ENCODE measurements around the gene VPS37C. TPM values are rescaled to one million over a fixed set of nuclear protein-coding genes. Genes with fewer than 3 reads are reported as not detected.

The VPS37C gene
- total RNA-seq, 1 experiment from 2014 or later = 29.9 TPM

DNA sequence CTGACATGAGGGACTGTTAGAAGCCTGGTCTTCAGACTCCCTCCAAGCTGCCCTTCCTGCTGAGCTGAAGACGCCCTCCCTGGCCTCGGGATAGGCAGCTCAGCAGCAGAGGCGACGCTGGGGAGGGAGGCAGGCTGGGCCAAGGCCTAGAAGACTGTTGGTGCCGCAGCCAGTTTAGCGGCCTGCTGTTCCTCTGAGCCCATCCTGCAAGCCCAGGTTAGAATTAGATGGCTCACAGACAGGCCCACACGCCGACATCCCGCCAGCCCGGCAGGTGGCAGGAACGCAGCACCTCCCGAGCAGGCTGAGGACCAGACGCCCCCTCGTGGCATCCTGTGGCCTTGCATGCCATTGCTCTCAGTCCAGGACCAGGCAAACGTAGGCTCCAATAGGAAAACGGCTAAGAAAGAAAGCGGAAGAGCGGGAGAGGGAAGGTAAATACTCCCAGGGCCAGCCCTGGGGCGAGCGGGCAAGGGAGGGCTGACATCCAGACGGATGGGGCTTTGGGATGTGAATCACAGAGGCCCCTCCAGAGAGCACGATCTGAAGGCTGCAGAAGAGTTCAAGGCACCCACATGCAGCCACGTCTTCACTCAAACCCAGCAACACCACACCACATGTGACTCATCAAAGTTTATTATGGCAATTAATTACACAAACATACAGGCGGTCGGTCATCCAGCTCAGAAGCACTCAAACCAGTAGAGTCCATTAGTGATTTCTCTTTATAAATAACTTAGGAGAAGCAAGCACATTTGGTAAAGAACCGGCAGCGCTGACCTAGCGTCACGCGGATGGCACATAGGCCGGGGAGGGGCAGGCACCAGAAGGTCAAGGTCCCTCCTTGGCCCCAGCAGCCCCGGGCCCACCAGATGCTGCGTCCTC is 31.3 kb downstream of the VPS37C start:
- peaks cover 28% of the 10 kb centered on the region for H3K36me3 ChIP-seq
- H3K27ac ChIP-seq = no peak overlapping the region
- H3K9me3 ChIP-seq (replicated peaks) = no peaks in the 10 kb centered on the region
- H3K27me3 ChIP-seq (replicated peaks) = no peaks in the 10 kb centered on the region
- H3K4me1 ChIP-seq (replicated peaks) = peaks cover 15% of the 10 kb centered on the region
- peak; percentile 92 to 93 for DNase-seq (ENCODE audit: low read depth in 1 of 2, low spot score in 2 of 2)
- no peak overlapping the region for H3K4me3 ChIP-seq

GRCh38 chr11:61128947-61129638 is 32.1 kb downstream of the VPS37C start:
- DNase-seq (ENCODE audit: low read depth in 1 of 2, low spot score in 2 of 2) = no peak

DNA sequence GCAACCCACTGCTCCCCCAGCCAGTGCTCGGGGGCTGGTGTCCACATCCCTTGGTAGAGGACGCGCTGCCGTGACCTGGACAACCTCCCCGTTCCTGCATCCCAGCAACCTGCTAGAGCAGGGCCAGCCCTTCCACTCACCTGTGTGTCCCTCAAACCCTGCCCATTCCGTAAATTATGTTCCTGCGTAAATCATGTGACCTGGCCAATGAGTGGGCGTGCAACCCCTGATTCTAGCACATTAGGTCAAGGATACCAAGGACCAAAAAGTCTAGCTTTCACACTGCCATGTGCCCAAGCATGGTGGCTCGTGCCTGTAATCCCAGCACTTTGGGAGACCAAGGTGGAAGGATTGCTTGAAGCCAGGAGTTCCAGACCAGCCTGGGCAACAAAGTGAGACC is 33.2 kb downstream of the VPS37C start:
- H3K27ac ChIP-seq = no peak overlapping the region

More at GRCh38 chr11:61128947-61129638, 32.1 kb downstream of the VPS37C start:
- no peaks in the 10 kb centered on the region for H3K27me3 ChIP-seq (replicated peaks)
- H3K27ac ChIP-seq = no peak overlapping the region
- H3K9me3 ChIP-seq (replicated peaks) = no peaks in the 10 kb centered on the region
- peaks cover 15% of the 10 kb centered on the region for H3K4me1 ChIP-seq (replicated peaks)
- no peak overlapping the region for H3K4me3 ChIP-seq
- H3K36me3 ChIP-seq = peaks cover 24% of the 10 kb centered on the region

GRCh38 chr11:61126256-61126655 is 35.0 kb downstream of the VPS37C start:
- Histone ChIP-seq H3K36me3 (peaks cover 4% of the 10 kb centered on the region; the same call in 1 of the 2 replicates), H3K4me3 (no peak overlapping the region), H3K9me3 (replicated peaks) (no peaks in the 10 kb centered on the region), H3K27me3 (replicated peaks) (no peaks in the 10 kb centered on the region), H3K4me1 (replicated peaks) (peaks cover 15% of the 10 kb centered on the region), H3K27ac (no peak overlapping the region)
- DNase-seq (ENCODE audit: low read depth in 1 of 2, low spot score in 2 of 2) = no peak

More for the DNA sequence above, 33.2 kb downstream of the VPS37C start:
- no peaks in the 10 kb centered on the region for H3K27me3 ChIP-seq (replicated peaks)
- no peak for DNase-seq (ENCODE audit: low read depth in 1 of 2, low spot score in 2 of 2)
- peaks cover 13% of the 10 kb centered on the region for H3K36me3 ChIP-seq
- no peak overlapping the region for H3K4me3 ChIP-seq
- H3K9me3 ChIP-seq (replicated peaks) = no peaks in the 10 kb centered on the region
- peaks cover 15% of the 10 kb centered on the region for H3K4me1 ChIP-seq (replicated peaks)

DNA sequence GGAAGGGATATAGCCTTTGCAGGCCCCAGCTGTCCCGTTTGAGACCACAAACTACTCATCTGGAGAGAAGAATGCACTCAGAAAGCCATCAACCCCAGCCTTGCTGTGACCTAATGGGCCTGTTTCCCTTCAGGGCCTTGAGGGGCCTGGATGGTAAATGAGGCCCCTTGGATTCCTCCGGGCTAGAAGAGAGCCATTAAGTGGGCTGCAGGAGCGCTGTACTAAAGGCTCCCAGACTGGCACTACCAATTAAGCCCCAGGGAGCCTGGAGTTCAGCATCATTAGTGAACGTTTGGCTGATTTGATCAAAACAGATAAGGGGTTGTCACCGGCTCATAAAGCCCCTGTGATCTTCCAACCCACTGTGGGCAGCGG is 35.9 kb downstream of the VPS37C start:
- Histone ChIP-seq H3K4me1 (replicated peaks) (peaks cover 12% of the 10 kb centered on the region), H3K36me3 (no peaks in the 10 kb centered on the region), H3K9me3 (replicated peaks) (no peaks in the 10 kb centered on the region), H3K4me3 (no peak overlapping the region), H3K27ac (no peak overlapping the region), H3K27me3 (replicated peaks) (no peaks in the 10 kb centered on the region)
- DNase-seq (ENCODE audit: low read depth in 1 of 2, low spot score in 2 of 2) = no peak

- Histone ChIP-seq H3K36me3 (no peaks in the 10 kb centered on the region), H3K9me3 (replicated peaks) (no peaks in the 10 kb centered on the region), H3K27ac (no peak overlapping the region), H3K27me3 (replicated peaks) (no peaks in the 10 kb centered on the region), H3K4me3 (no peak overlapping the region), H3K4me1 (replicated peaks) (peaks cover 6% of the 10 kb centered on the region)
- no peak for DNase-seq (ENCODE audit: low read depth in 1 of 2, low spot score in 2 of 2)
Observed at GRCh38 chr11:61124574-61125309, 36.5 kb downstream of the VPS37C start.

DNA sequence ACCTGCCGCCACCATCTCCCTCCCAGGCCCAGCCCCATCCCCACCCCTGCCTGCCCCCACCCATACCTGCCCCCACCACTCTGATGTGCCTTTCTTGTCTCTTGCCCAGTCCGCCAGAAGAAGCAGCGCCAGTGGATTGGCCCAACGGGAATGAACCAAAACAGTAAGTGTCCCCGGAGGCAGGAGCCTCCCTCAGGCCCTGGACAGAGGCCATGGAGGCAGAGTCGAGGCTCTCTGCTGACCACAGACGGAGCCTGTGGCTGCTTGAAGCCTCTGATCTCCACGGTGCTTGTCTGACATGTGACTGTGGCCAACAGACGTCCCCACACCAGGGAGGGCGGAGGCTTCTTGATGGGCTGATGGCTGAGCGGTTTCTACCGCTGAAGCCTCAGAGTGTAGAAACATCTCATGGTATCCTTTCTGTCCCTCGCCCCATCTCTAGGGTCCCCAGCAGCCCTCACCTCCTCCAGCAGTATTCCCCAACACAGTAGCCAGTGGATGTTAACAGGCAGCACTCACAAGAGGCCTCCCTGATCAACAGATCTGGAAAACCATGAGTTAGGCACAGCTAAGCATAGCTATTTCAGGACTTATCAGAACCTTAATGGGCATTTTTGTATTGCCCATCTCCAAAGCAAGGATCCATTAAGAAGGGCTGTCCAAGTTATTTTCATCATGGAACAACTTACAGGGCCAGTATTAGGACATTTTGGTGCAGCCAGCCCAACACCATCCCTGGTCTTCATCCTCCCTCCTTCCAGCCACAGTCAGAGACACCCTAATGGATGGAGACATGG is 37.3 kb downstream of the VPS37C start:
- DNase-seq (ENCODE audit: low read depth in 1 of 2, low spot score in 2 of 2) = no peak
- no peaks in the 10 kb centered on the region for H3K4me1 ChIP-seq (replicated peaks)
- no peak overlapping the region for H3K4me3 ChIP-seq
- H3K27ac ChIP-seq = no peak overlapping the region
- H3K9me3 ChIP-seq (replicated peaks) = no peaks in the 10 kb centered on the region
- no peaks in the 10 kb centered on the region for H3K36me3 ChIP-seq
- H3K27me3 ChIP-seq (replicated peaks) = no peaks in the 10 kb centered on the region

DNA sequence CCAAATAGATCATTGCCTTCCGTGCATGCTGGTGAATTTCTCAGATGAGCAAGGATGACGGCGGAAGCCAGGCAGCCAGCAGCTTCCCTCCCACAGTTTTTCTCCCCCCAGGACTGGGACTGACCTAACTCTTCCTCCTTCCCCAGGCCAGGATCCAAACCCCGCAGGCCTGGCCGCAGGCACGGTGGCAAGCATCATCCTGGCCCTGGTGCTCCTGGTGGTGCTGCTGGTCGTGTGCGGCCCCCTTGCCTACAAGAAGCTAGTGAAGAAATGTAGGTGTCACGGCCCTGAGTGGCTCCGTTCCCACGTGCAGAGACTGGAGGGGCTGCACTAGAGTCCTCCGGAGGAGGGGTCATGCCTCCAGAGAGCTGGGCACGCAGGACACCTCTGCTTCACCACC is 38.5 kb downstream of the VPS37C start:
- H3K36me3 ChIP-seq = no peaks in the 10 kb centered on the region
- H3K27ac ChIP-seq = no peak overlapping the region
- no peak for DNase-seq (ENCODE audit: low read depth in 1 of 2, low spot score in 2 of 2)
- no peaks in the 10 kb centered on the region; the same call in 1 of the 2 replicates for H3K27me3 ChIP-seq (replicated peaks)
- H3K9me3 ChIP-seq (replicated peaks) = no peaks in the 10 kb centered on the region
- no peak overlapping the region for H3K4me3 ChIP-seq
- H3K4me1 ChIP-seq (replicated peaks) = no peaks in the 10 kb centered on the region

GRCh38 chr11:61121917-61122316 is 39.3 kb downstream of the VPS37C start:
- Histone ChIP-seq H3K9me3 (replicated peaks) (no peaks in the 10 kb centered on the region), H3K4me3 (no peak overlapping the region), H3K27me3 (replicated peaks) (no peaks in the 10 kb centered on the region; the same call in none of the 2 replicates), H3K27ac (no peak overlapping the region), H3K4me1 (replicated peaks) (no peaks in the 10 kb centered on the region), H3K36me3 (no peaks in the 10 kb centered on the region)
- DNase-seq (ENCODE audit: low read depth in 1 of 2, low spot score in 2 of 2) = no peak

GRCh38 chr11:61121192-61121831 is 39.9 kb downstream of the VPS37C start:
- no peak overlapping the region for H3K27ac ChIP-seq
- no peaks in the 10 kb centered on the region for H3K4me1 ChIP-seq (replicated peaks)
- no peaks in the 10 kb centered on the region; the same call in none of the 2 replicates for H3K27me3 ChIP-seq (replicated peaks)
- no peaks in the 10 kb centered on the region for H3K36me3 ChIP-seq
- no peak overlapping the region for H3K4me3 ChIP-seq
- no peak for DNase-seq (ENCODE audit: low read depth in 1 of 2, low spot score in 2 of 2)
- H3K9me3 ChIP-seq (replicated peaks) = no peaks in the 10 kb centered on the region

DNA sequence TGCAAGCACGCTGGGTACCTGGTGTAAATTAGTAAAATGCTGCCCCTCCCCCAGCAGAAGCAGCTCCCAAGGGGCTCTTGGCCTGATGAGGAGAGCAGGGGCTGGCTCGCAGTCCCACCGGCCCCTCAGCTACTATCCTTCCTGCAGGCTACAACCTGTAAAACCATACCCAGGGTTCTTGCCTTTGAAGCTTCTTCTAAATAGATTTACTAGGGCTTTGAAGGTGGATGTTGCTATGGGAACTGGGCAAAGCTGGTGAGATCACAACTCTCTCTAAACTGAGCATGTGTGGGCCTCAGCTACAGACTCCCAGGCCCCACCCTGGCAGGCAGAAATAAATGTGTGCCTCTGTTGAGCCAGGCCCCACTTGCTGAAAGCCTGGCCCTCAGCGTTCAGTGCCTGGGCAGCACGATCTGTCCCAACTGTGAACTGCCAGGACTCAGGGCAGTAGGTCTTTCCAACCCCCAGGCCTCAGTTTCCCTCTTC is 40.5 kb downstream of the VPS37C start:
- H3K27me3 ChIP-seq (replicated peaks) = no peaks in the 10 kb centered on the region; the same call in none of the 2 replicates
- H3K9me3 ChIP-seq (replicated peaks) = no peaks in the 10 kb centered on the region
- no peak for DNase-seq (ENCODE audit: low read depth in 1 of 2, low spot score in 2 of 2)
- H3K27ac ChIP-seq = no peak overlapping the region
- no peaks in the 10 kb centered on the region for H3K36me3 ChIP-seq
- H3K4me1 ChIP-seq (replicated peaks) = no peaks in the 10 kb centered on the region
- H3K4me3 ChIP-seq = no peak overlapping the region

DNA sequence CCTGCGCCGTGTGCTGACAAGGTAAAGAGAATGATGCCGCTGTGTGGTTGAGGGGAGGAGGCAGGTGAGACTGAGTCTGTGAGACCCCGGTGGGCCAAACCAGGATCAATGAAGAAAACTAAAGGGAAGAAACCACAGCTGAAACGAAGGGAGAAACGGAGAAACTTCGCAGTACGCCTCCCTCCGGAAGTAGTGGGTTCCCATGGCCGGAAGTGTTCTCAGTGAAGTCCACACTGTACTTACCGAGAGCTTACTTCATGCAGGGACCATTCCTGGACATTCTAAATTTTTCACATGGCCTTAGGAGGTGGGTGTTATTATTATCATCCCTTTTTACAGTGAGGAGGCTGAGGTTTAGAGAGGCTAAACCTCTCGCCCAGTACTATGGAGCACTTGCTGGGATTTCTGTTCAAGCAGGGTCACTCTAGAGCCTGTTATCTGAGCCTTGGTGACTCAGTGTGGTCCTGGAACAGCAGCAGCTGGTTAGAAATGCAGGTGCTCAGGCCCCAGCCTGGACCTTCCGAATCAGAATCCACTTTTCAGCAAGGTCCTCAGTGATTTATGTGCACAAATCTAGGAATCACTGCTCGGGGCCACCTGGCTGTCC is 41.0 kb downstream of the VPS37C start:
- Histone ChIP-seq H3K9me3 (replicated peaks) (no peaks in the 10 kb centered on the region), H3K27me3 (replicated peaks) (no peaks in the 10 kb centered on the region; the same call in none of the 2 replicates), H3K27ac (no peak overlapping the region), H3K4me3 (no peak overlapping the region), H3K36me3 (no peaks in the 10 kb centered on the region), H3K4me1 (replicated peaks) (no peaks in the 10 kb centered on the region)
- DNase-seq (ENCODE audit: low read depth in 1 of 2, low spot score in 2 of 2) = no peak

Measured in SJSA1 (cell line).